ENCODE measurements around the gene ZXDB.
"Not testable (repeated sequence)": the region's sequence is repeated elsewhere in the genome, so short reads cannot be mapped to it uniquely, and the experiment has no call there.

The ZXDB gene

DNA sequence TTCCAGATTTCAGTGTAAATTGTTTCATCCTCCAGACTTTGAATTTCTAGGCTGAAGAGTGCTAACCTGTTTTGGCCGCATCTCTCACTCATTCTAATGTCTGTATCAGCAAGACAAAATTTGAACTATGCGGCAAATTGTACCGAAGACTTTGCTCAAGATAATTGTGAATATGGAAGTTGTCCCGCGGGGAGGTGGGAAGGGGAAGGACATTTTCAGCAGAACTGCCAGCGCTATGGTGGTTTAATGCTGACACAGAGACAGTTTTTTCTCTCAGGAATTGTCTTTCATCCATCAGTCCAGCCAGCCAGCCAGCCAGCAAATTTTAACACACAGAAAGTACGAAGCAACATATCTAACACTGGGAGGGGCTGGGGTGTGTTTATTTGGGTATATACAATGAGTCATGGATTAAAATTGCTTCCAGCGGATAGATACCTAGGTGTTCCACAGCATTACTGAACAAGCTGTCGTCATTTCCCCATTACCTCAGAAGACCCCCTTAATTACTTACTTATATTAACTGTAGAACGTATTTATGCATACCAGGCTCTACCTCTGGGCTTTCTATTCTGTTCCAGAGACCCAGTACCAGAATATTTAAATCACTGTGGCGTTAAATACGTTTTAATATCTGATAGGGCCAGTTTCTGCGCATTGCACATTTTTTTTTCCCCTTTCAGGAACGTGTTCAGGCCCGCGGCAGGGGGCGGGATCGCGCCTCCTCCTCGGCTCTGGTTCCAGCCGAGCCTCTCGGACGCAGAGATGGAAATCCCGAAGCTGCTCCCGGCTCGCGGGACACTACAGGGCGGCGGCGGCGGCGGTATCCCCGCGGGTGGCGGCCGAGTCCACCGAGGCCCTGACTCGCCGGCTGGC, at the start of gene ZXDB:
Gene ZXDB, plus strand, starts transcription at position 728 of the 876 bp plus-strand sequence. Its CDS starts 38 bp downstream, at position 766.
- peak; percentile 18 for DNase-seq (ENCODE audit: low read depth, low spot score)

DNA sequence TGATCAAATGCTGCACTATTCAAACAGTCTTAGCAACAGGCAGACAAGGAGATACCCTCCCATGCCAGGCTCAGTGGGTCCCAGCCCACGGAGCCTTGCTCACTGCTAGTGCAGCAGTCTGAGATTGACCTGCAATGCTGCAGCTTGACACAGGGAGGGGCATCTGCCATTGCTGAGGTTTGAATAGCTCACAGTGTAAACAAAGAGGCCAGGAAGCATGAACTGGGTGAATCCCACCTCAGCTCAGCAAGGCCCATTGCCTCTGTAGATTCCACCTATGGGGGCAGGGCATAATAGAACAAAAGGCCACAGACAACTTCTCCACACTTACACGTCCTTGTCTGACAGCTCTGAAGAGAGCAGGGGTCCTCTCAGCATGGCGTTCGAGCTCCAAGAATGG, 26.6 kb upstream of the ZXDB start:
- peak; percentile 32 for DNase-seq (ENCODE audit: low read depth, low spot score)

DNA sequence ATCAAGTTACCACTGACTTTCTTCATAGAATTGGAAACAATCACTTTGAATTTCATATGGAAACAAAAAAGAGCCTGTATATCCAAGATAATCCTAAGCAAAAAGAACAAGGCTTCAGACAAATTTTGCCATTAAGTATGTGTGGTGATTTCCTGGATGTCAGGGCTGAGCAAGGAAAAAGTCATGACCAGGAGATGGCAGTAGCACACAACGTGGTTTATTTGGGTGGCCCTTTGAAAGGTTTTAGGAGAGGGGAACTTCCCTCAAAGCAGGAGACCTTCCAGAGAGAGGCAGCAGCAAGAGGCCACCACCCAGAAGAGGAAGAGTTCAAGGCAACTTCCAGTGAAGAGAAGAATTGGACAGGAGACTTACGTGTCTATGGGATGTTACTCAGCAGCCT, 18.1 kb upstream of the ZXDB start:
- peak; percentile 74 for DNase-seq (ENCODE audit: low read depth, low spot score)

DNA sequence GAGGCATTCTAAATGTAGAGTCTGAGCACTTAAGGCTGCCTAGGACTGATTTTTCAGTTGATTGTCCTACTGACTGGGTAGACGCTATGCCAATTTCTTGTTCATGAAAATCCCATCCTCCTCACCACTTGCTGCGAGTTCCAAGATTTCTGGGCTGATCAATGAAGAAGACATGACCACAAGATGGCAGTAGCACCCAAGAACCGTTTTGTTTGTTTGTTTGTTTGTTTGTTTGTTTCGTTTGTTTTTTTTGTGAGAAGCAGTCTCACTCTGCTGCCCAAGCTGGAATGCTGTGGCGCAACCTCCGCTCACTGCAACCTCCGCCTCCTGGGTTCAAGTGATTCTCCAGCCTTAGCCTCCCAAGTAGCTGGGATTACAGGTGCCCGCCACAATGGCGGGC, 8.9 kb upstream of the ZXDB start:
- DNase-seq (ENCODE audit: low read depth, low spot score): peak; percentile 58

DNA sequence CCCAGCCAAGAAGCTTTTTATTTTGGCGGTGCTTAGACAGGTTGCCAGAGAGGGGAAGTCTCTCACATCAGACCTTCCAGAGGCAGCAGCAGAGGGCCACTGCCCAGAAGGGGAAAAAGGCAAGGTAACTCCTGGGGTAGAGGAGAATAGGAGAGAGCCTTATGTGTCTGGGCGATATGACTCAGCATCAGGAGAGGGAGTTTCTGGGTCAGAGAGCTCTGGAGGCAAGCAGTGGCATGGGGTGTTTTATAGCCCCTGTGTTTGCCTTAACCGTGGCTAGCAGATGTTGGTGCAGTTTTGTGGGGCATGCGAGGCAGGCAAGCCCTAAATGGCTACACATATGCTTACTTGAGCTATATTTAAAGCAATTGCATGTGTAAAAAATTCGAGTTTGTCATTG, 8.3 kb upstream of the ZXDB start:
- DNase-seq (ENCODE audit: low read depth, low spot score): peak; percentile 33

DNA sequence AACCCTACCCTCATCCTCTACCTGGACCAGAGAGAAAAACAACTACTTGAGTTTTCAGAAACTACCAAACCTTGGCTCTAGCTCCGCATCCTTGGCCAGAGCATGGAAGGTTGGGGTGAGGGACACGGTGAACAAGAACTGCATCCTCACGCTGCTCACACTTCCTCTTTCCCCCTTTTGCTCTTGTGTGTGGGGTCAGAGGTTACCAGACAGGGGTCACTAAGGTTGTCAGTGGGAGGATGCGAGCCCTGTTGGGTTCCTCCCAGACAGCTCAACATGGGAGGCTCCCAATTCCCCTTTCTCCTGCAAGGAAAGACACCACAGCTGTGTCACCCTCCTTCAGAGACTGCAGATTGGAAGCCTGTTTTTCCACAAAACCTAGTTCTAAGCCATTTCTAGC, 5.5 kb upstream of the ZXDB start:
- no peak for DNase-seq (ENCODE audit: low read depth, low spot score)

DNA sequence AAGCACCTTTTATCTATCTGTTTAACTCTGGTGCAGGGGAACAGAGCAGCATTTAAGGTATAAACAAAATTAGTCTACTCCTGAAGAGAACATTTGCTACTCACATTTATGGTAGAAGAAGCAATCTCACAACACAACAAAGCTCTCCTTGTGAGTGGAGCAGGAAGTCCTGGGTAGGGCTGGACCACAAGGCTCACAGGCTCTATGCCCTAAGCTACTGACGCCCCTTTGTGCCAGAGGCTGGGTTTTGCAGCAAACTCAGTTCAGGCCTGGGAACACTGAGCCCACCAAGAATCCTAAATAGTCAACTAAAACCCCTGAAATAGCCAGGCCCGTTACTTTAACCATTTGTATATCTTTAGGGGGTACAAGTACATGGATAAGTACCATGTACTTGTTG, 4.7 kb upstream of the ZXDB start:
- no peak for DNase-seq (ENCODE audit: low read depth, low spot score)

DNA sequence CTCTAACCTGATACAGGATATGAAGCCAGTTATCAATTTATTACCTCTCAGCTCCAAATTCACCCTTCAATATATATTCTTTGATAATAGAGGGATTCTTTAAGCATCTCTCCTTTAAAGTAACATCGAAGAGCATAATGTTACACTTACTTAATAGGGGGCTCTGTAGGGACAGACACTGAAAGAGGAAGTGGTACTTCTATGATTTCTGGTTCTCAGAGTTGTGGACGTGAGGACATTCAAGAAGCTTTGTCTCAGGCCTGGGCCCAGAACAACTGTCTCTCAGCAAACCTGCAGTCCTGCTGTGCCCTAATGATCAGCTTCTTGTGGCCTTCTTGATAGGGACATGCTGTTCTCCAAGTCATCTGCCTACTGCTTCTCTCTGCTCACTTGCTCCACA, 4.2 kb upstream of the ZXDB start:
- no peak for DNase-seq (ENCODE audit: low read depth, low spot score)

DNA sequence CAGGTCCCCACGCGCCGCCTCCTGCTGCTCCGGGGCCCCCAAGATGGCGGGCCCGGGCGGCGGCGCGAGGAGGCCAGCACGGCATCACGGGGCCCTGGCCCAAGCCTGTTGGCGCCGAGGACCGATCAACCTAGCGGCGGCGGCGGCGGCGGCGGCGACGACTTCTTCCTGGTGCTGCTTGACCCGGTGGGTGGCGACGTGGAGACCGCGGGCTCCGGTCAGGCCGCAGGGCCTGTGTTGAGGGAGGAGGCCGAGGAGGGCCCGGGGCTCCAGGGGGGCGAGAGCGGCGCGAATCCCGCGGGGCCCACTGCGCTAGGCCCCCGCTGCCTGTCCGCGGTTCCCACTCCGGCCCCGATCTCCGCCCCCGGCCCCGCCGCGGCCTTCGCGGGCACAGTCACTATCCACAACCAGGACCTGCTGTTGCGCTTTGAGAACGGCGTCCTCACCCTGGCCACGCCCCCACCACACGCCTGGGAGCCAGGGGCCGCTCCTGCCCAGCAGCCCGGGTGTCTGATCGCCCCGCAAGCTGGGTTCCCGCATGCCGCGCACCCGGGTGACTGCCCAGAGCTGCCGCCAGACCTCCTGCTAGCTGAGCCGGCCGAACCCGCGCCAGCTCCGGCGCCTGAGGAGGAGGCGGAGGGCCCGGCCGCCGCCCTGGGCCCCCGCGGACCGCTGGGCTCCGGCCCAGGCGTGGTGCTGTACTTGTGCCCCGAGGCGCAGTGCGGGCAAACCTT, 516 bp downstream of the ZXDB start:
- peak; percentile 74 for DNase-seq (ENCODE audit: low read depth, low spot score)

DNA sequence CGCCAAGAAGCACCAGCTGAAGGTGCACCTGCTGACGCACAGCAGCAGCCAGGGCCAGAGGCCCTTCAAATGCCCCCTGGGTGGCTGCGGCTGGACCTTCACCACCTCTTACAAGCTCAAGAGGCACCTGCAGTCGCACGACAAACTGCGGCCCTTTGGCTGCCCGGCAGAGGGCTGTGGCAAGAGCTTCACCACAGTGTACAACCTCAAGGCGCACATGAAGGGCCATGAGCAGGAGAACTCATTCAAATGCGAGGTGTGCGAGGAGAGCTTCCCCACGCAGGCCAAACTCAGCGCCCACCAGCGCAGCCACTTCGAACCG, 1.0 kb downstream of the ZXDB start:
- peak; percentile 87 for DNase-seq (ENCODE audit: low read depth, low spot score)

DNA sequence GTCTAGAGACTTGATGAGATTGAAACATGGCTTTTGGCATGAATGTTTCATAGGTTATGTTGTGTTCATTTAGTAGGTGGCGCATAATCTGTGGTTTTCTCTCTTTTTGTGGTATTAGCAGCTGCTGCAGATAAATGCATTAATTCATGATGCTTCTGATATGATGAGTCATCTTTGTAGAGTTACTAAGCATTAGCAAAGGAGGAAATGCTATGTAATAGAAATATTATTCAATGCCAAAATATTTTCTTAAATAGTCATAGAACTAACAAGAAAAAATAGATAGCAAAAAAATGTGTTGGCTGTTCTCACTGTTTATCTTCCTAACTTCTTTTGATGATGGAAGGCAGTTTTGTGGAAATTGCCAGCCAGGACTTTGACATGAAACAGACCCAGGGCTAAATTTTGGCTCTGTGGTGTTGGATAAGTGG, 3.6 kb downstream of the ZXDB start:
- DNase-seq (ENCODE audit: low read depth, low spot score): no peak

DNA sequence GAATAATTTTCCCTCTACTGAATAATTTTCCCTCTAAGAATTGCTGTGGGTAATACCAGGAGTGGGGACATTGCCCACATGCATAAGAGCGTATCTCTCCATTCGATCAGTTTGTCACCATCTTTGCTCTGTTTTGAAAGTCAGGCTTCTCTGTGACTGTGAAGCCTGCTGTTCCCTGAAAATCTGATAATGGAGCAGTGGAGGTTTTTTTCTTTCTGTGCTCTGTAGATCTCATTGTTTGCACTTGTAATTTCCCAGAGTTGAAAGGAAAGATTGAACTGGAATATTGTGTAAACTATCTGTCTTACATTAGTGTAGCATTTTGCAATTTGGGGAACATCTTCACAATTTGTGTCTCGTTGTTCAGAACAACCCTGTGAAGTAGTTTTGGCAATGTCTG, 4.3 kb downstream of the ZXDB start:
- DNase-seq (ENCODE audit: low read depth, low spot score): no peak

DNA sequence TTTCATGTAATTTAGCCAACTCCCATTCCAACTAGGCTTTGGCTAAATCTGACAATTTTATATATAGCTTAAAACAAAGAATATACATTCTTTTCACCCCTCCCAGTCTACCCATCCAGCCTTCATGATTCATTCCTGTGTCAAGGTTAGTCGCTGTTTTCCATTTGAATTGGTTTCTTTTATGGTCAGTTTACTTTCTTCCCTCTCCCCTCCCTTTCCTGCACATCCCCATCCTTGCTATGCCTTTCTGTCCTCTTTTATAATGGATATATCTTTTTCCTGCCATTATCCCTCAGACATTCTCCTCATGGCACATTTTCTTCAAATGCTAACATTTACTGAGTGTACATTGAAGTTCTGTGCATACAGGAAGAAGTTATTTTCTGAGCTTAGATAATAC, 4.7 kb downstream of the ZXDB start:
- DNase-seq (ENCODE audit: low read depth, low spot score): no peak

DNA sequence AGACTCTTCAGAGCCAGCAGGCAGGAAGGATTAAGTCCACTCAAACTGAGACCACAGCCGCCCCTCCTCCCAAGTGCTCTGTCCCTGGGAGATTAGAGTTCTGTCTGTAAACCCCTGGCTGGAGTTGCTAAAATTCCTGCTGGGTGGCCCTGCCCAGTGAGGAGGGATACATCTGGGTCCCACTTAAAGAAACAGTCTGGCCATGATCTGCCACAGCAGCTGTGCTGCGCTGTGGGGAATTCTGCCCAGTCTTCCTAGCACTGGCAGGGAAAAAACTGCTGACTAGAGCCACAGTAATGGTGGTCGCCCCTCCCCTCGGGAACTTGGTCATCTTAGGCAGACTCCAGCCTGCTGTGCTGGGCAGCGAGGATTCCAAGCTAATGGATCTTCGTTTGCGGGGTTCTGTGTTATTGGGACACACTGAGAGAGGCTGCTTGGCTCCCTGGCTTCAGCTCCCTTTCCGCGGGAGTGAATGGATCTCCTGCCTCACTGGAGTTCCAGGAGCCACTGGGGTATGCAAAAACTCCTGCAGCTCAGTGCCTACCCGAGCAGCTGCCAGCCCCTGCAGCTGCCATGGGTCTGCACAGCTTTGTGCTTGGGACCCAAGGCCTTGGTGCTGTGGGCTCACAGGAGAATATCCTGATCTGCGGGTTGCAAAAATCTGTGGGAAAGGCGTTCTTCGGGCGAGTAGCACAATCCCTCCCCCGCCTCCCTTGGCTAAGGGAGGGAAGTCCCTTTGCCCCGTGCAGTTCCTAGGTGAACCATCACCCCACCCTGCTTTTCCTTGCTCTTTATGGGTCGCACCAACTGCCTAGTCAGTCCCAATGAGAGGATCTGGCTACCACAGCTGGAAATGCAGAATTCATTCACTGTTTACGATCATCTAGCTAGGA, 15.7 kb downstream of the ZXDB start:
- DNase-seq (ENCODE audit: low read depth, low spot score): peak; percentile 63

DNA sequence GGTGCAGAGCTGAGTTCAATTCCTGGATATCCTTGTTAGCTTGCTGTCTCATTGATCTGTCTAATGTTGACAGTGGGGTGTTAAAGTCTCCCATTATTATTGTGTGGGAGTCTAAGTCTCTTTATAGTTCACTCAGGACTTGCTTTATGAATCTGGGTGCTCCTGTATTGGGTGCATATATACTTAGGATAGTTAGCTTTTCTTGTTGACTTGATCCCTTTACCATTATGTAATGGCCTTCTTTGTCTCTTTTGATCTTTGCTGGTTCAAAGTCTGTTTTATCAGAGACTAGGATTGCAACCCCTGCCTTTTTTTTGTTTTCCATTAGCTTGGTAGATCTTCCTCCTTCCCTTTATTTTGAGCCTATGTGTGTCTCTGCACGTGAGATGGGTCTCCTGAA, 21.5 kb downstream of the ZXDB start:
- DNase-seq (ENCODE audit: low read depth, low spot score): not testable (repeated sequence)

DNA sequence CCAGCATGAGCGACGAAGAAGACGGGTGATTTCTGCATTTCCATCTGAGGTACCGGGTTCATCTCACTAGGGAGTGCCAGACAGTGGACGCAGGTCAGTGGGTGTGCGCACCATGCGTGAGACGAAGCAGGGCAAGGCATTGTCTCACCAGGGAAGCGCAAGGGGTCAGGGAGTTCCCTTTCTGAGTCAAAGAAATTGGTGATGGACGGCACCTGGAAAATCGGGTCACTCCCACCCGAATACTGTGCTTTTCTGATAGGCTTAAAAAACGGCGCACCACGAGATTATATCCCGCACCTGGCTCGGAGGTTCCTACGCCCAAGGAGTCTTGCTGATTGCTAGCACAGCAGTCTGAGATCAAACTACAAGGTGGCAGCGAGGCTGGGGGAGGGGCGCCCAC, 37.6 kb downstream of the ZXDB start:
- DNase-seq (ENCODE audit: low read depth, low spot score): not testable (repeated sequence)

DNA sequence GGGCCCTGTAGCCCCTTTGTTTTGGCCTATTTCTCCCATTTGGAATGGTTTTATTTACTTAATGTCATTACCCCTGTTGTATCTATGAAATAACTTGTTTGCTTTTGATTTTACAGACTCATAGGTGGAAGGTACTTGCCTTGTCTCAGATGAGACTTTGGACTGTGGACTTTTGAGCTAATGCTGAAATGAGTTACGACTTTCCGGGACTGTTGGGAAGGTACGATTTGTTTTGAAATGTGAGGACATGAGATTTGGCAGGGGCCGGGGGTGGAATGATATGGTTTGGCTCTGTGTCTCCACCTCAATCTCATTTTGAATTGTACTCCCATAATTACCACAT, 48.8 kb downstream of the ZXDB start:
- no peak for DNase-seq (ENCODE audit: low read depth, low spot score)

DNA sequence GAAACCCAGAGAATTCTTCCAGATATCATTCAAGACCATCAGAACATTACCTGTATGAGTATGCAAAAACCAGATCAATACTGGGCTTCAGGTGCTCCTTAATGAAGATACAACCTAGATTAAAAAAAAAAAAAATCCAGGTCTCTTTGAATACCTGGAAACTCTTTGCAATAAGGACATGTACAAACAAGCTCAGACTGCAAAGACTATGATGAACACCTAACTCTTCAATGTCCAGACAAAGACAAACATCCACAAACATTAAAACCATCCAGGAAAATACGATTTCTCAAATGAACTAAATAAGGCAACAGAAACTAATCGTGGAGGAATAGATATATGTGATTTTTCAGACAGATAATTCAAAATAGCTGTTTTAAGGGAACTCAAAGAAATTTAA, 49.5 kb downstream of the ZXDB start:
- DNase-seq (ENCODE audit: low read depth, low spot score): no peak

DNA sequence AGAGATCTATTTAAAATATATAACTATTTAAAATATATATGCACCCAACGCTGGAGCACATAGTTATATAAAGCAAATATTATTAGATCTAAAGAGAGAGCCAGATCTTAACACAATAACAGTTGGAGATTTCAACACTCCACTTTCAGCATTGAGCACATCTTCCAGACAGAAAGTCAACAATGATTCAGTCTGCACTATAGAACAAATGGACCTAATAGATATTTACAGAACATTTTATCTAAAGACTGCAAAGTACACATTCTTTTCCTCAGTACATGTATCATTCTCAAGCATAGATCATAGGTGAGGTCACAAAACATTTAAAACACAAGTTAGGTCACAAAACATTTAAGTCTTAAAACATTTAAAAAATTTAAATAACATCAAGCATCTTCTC, 51.9 kb downstream of the ZXDB start:
- DNase-seq (ENCODE audit: low read depth, low spot score): no peak

DNA sequence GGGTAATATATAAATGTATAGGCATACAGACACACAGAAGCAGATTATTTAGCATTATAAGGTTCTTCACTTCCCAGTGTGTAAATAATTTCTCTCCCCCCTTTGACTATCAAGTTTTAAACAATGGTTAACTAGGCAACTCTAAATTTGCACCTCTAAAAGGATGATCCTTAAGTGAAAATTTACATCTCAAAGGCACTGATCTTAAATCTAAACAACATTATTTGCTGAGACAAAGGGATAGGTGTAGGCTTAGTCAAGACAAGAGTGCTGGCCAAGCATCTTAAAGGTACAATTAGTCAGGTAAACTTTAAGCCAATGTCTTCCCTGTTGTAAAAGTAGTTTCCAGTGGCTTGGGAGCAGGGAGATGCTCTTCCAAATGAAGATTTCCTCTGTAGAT, 55.2 kb downstream of the ZXDB start:
- peak; percentile 9 for DNase-seq (ENCODE audit: low read depth, low spot score)
